Measurements from ENCODE around the gene RPS6KA2. TPM values are rescaled to one million over a fixed set of nuclear protein-coding genes. Genes with fewer than 3 reads are reported as not detected.

Gene RPS6KA2
- polyA plus RNA-seq, 1 donor (not counting 4 experiments of a cell fraction or from before 2014, with no cell fraction given) = 8.2 TPM

DNA sequence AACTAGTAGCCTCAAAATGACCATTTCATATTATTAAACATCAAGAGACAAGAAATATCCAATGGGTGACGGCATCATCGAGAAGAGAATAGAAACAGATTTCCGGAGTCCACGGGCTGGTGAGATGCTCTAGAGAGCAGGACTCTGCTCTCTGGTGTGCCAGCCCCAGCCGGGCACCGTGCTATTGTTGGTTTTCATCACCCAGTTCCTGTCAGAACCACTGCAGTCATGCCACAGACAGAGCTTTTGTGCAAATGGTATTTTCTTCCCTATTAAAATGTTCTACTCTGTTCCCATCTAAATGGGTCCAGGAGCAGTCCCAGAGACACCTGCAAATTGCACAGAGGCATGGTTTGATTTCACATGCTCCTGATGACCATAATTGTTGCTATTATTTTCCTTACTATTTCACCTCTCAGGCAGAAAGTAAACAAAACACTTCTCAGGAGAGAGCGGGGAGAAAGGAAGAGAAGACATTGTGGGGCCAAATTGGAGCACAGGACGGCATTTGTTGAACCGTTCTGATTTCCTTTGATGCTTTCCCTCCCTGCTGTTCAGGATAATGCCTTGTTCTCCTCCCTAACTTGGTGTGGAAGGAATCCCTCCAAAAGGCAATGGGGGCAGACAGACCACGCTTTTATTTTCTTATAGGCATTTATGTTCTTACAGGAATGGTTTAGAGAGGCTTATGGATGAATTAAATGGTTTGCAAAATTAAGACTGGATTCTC lies 29.2 kb downstream of the RPS6KA2 start:
- no peak for FAIRE-seq

DNA sequence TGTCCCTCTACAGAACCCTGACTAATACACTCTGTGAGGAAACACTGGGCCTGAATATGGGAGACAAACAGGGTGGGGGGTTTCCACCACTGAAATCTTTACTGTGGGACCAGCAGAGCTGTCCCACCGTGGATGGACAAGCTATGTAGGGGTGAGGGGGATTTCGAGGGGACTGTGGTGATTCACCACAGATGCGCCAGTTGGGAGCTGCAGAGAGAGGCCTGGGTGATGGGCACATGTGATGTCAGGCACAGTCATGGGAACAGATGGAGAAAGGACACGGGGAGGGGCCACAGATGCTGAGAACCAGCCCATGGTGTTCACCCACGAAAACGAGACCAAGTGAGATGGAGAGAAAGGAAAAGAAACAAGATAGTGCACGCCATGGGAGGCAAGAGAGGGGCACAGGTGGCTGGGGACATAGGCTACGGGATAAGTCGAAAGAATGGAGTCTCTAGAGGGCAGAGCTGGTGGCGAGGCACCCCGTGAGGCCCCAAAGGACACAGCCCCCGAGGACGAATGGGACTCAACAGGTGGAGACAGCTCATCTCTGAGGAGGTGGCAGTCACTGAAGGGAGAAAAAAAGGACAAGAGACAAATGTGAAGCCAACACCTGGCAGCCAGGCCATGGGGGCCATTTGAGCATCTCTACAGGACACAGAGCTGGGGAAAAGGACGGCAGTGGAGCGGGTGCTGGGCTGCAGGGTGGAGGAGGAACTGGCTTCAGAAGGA lies 30.1 kb downstream of the RPS6KA2 start:
- H4K20me1 ChIP-seq (ENCODE audit: control insufficient read depth, extremely low read depth, insufficient read depth, low read length) = peaks cover 4% of the 10 kb centered on the region
- H3K79me2 ChIP-seq (ENCODE audit: control insufficient read depth, insufficient read depth, low read length) = no peaks in the 10 kb centered on the region
- H3K27ac ChIP-seq (ENCODE audit: control insufficient read depth, insufficient read depth, low read length) = no peak overlapping the region
- no peaks in the 10 kb centered on the region for H3K4me1 ChIP-seq (ENCODE audit: control insufficient read depth, extremely low read depth, insufficient read depth, low read length)
- no peak overlapping the region for H3K4me3 ChIP-seq (ENCODE audit: control insufficient read depth in 2 of 3, extremely low read depth in 1 of 3, insufficient read depth in 2 of 3, low read depth in 1 of 3, low read length in 3 of 3)
- TF ChIP-seq CTCF (optimal IDR thresholded peaks at IDR 0.05 in 1 of 3, IDR thresholded peaks at IDR 0.05 in 1 of 3, conservative IDR thresholded peaks at IDR 0.05 in 1 of 3; ENCODE audit: extremely low read depth in 1 of 3, insufficient read depth in 2 of 3, low read length in 3 of 3) (no peak), EZH2 (IDR thresholded peaks at IDR 0.05; ENCODE audit: low read length) (no peak)
- no peak overlapping the region for H2AFZ ChIP-seq (ENCODE audit: control insufficient read depth, low read length)
- H3K9me3 ChIP-seq (ENCODE audit: control insufficient read depth, low read depth, low read length) = no peaks in the 10 kb centered on the region
- dilution Hi-C loops (cut with MboI; ENCODE audit: extremely low pct_ligation_motif_present, low sequenced_read_pairs) = no loop called here
- DNase-seq (ENCODE audit: low read depth, low spot score) (no peak), FAIRE-seq (no peak)
- no peaks in the 10 kb centered on the region for H3K9me1 ChIP-seq (ENCODE audit: control insufficient read depth, extremely low read depth, insufficient read depth, low read length)
- H3K4me2 ChIP-seq (ENCODE audit: control insufficient read depth, extremely low read depth, insufficient read depth, low read depth, low read length) = no peak overlapping the region
- peaks cover under 1% of the 10 kb centered on the region for H3K27me3 ChIP-seq (ENCODE audit: control insufficient read depth, extremely low read depth, insufficient read depth, low read length)
- H3K36me3 ChIP-seq (ENCODE audit: control insufficient read depth in 2 of 2, extremely low read depth in 1 of 2, insufficient read depth in 2 of 2, low read length in 2 of 2) = peaks cover 0 to 3% of the 10 kb centered on the region in 2 experiments
- no peak overlapping the region for H3K9ac ChIP-seq (ENCODE audit: control insufficient read depth, extremely low read depth, insufficient read depth, low read length)

More for the DNA sequence above, 29.2 kb downstream of the RPS6KA2 start:
- Histone ChIP-seq H3K4me3 (ENCODE audit: control insufficient read depth in 2 of 3, extremely low read depth in 1 of 3, insufficient read depth in 2 of 3, low read depth in 1 of 3, low read length in 3 of 3) (no peak overlapping the region), H3K9me3 (ENCODE audit: control insufficient read depth, low read depth, low read length) (no peaks in the 10 kb centered on the region), H3K79me2 (ENCODE audit: control insufficient read depth, insufficient read depth, low read length) (peaks cover 2% of the 10 kb centered on the region), H3K36me3 (ENCODE audit: control insufficient read depth in 2 of 2, extremely low read depth in 1 of 2, insufficient read depth in 2 of 2, low read length in 2 of 2) (peaks cover 0 to 3% of the 10 kb centered on the region in 2 experiments), H3K27me3 (ENCODE audit: control insufficient read depth, extremely low read depth, insufficient read depth, low read length) (peaks cover 3% of the 10 kb centered on the region), H4K20me1 (ENCODE audit: control insufficient read depth, extremely low read depth, insufficient read depth, low read length) (peaks cover 4% of the 10 kb centered on the region), H3K9me1 (ENCODE audit: control insufficient read depth, extremely low read depth, insufficient read depth, low read length) (no peaks in the 10 kb centered on the region), H3K9ac (ENCODE audit: control insufficient read depth, extremely low read depth, insufficient read depth, low read length) (no peak overlapping the region), H3K27ac (ENCODE audit: control insufficient read depth, insufficient read depth, low read length) (no peak overlapping the region), H3K4me1 (ENCODE audit: control insufficient read depth, extremely low read depth, insufficient read depth, low read length) (no peaks in the 10 kb centered on the region), H3K4me2 (ENCODE audit: control insufficient read depth, extremely low read depth, insufficient read depth, low read depth, low read length) (no peak overlapping the region), H2AFZ (ENCODE audit: control insufficient read depth, low read length) (no peak overlapping the region)
- dilution Hi-C loops (cut with MboI; ENCODE audit: extremely low pct_ligation_motif_present, low sequenced_read_pairs) = no loop called here
- no peak for DNase-seq (ENCODE audit: low read depth, low spot score)
- no peak for TF ChIP-seq CTCF (optimal IDR thresholded peaks at IDR 0.05 in 1 of 3, IDR thresholded peaks at IDR 0.05 in 1 of 3, conservative IDR thresholded peaks at IDR 0.05 in 1 of 3; ENCODE audit: extremely low read depth in 1 of 3, insufficient read depth in 2 of 3, low read length in 3 of 3)
- TF ChIP-seq EZH2 (IDR thresholded peaks at IDR 0.05; ENCODE audit: low read length) = no peak
